ENCODE results near the gene MAST1. TPM values are rescaled to one million over a fixed set of nuclear protein-coding genes. Genes with fewer than 3 reads are reported as not detected.

Gene MAST1
- total RNA-seq, 6 experiments from 2014 or later: 0.09 to 0.34 (median 0.26) TPM; not detected in 3

GRCh38 chr19:12866416-12867119 lies 28.3 kb downstream of the MAST1 start:
- no peak for DNase-seq
- no peak overlapping the region for H3K4me3 Mint-ChIP-seq

DNA sequence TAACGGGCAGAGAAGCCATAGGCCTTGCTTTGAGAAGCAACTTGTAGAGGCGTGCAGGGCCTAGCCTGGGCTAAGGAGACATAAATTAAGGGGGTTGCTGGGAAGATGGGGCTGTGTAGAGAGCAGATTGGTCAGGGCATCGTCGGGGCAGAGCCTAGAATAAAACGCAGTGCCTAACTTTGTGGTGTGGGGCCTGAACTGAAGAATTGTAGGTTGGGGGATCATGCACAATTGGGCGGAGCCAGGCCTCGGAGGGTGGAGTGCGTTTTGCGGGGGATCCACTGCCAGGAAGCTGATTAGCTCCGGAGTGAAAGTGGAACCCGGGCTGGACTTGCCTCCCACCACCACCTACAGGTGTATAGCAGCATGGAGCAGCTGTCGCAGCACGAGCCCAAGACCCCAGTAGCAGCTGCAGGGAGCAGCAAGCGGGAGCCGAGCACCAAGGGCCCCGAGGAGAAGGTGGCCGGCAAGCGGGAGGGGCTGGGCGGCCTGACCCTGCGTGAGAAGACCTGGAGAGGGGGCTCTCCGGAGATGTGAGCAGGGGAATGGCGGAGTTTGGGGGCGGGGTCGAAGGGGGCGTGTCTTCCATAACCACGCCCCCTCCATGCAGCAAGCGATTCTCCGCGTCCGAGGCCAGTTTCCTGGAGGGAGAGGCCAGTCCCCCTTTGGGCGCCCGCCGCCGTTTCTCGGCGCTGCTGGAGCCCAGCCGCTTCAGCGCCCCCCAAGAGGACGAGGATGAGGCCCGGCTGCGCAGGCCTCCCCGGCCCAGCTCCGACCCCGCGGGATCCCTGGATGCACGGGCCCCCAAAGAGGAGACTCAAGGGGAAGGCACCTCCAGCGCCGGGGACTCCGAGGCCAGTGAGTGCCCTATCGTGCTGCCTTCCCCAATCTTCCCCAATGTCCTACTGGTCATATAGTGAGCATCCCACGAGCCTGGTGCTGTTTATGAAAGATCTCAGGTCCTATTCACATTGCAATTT lies 29.1 kb downstream of the MAST1 start:
- Mint-ChIP-seq H3K27ac (no peak overlapping the region), H3K4me1 (ENCODE audit: low read depth) (no peaks in the 10 kb centered on the region), H3K4me3 (no peak overlapping the region), H3K36me3 (ENCODE audit: low read depth) (peaks cover 5% of the 10 kb centered on the region), H3K9me3 (peaks cover 4% of the 10 kb centered on the region; the same call in 1 of the 2 replicates), H3K27me3 (ENCODE audit: insufficient read depth) (peaks cover 6% of the 10 kb centered on the region)
- DNase-seq: no peak
- no peak for TF ChIP-seq CTCF (IDR thresholded peaks at IDR 0.05)

More at GRCh38 chr19:12866416-12867119, 28.3 kb downstream of the MAST1 start:
- Mint-ChIP-seq H3K4me1 (ENCODE audit: low read depth) (no peaks in the 10 kb centered on the region), H3K27me3 (ENCODE audit: insufficient read depth) (peaks cover 6% of the 10 kb centered on the region), H3K9me3 (no peaks in the 10 kb centered on the region), H3K27ac (no peak overlapping the region), H3K36me3 (ENCODE audit: low read depth) (no peaks in the 10 kb centered on the region)
- TF ChIP-seq CTCF (IDR thresholded peaks at IDR 0.05): no peak

- DNase-seq: peak; percentile 25
- H3K4me3 Mint-ChIP-seq: no peak overlapping the region
- H3K27me3 Mint-ChIP-seq (ENCODE audit: insufficient read depth): peaks cover 6% of the 10 kb centered on the region
- H3K9me3 Mint-ChIP-seq: peaks cover 11% of the 10 kb centered on the region
- TF ChIP-seq CTCF (IDR thresholded peaks at IDR 0.05): no peak
- H3K4me1 Mint-ChIP-seq (ENCODE audit: low read depth): no peaks in the 10 kb centered on the region
- H3K27ac Mint-ChIP-seq: no peak overlapping the region
- peaks cover 12% of the 10 kb centered on the region for H3K36me3 Mint-ChIP-seq (ENCODE audit: low read depth)
These were observed 30.3 kb downstream of the MAST1 start for GRCh38 chr19:12868540-12869112.

DNA sequence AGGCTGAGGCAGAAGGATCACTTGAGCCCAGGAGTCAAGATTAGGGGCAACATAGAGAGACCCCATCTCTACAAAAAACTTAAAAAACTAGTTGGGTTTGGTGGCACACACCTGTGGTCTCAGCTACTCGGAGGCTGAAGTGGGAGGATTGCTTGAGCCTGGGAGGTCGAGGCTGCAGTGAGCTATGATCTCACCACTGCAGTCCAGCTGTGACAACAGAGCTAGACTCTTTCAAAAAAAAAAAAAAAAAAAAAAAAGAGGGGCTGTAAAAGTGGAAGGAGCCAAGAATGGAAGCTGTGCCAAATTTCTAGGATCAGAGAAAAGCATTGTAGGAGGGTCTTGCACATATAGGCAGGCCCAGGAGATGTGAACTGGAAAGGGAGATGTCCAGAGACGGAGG lies 33.4 kb downstream of the MAST1 start:
- TF ChIP-seq CTCF (IDR thresholded peaks at IDR 0.05): no peak
- H3K27me3 Mint-ChIP-seq (ENCODE audit: insufficient read depth): peaks cover 4% of the 10 kb centered on the region
- H3K9me3 Mint-ChIP-seq: peaks cover 15% of the 10 kb centered on the region
- H3K4me3 Mint-ChIP-seq: no peak overlapping the region
- peaks cover 12% of the 10 kb centered on the region for H3K36me3 Mint-ChIP-seq (ENCODE audit: low read depth)
- no peak for DNase-seq
- no peak overlapping the region for H3K27ac Mint-ChIP-seq
- no peaks in the 10 kb centered on the region for H3K4me1 Mint-ChIP-seq (ENCODE audit: low read depth)

GRCh38 chr19:12872255-12872654 lies 33.9 kb downstream of the MAST1 start:
- Mint-ChIP-seq H3K9me3 (peaks cover 15% of the 10 kb centered on the region), H3K27ac (no peak overlapping the region), H3K4me3 (no peak overlapping the region), H3K4me1 (ENCODE audit: low read depth) (no peaks in the 10 kb centered on the region), H3K27me3 (ENCODE audit: insufficient read depth) (peaks cover 4% of the 10 kb centered on the region), H3K36me3 (ENCODE audit: low read depth) (peaks cover 12% of the 10 kb centered on the region)
- no peak for DNase-seq
- TF ChIP-seq CTCF (IDR thresholded peaks at IDR 0.05): no peak
